Measurements from ENCODE around the gene RYR3.
"Not testable (repeated sequence)": the region's sequence is repeated elsewhere in the genome, so short reads cannot be mapped to it uniquely, and the experiment has no call there.

Gene RYR3

GRCh38 chr15:33586786-33587697, 276.3 kb downstream of the RYR3 start:
- no peak for DNase-seq (ENCODE audit: low spot score)

- DNase-seq (ENCODE audit: low spot score), result no peak
These were observed 277.0 kb downstream of the RYR3 start for GRCh38 chr15:33587773-33588172.

- DNase-seq (ENCODE audit: low spot score), result no peak
These were observed 282.1 kb downstream of the RYR3 start for GRCh38 chr15:33592864-33593263.

GRCh38 chr15:33598382-33598781, 287.6 kb downstream of the RYR3 start:
- not testable (repeated sequence) for DNase-seq (ENCODE audit: low spot score)

- no peak for DNase-seq (ENCODE audit: low spot score)
These were observed 289.4 kb downstream of the RYR3 start for GRCh38 chr15:33600212-33600611.

GRCh38 chr15:33601461-33601860, 290.7 kb downstream of the RYR3 start:
- DNase-seq (ENCODE audit: low spot score), result no peak

GRCh38 chr15:33608714-33609113, 297.9 kb downstream of the RYR3 start:
- no peak for DNase-seq (ENCODE audit: low spot score)

- DNase-seq (ENCODE audit: low spot score), result no peak
These were observed 302.0 kb downstream of the RYR3 start for GRCh38 chr15:33612721-33613304.

GRCh38 chr15:33616475-33616874, 305.7 kb downstream of the RYR3 start:
- no peak for DNase-seq (ENCODE audit: low spot score)

GRCh38 chr15:33618350-33618749, 307.6 kb downstream of the RYR3 start:
- no peak for DNase-seq (ENCODE audit: low spot score)

GRCh38 chr15:33621141-33621540, 310.4 kb downstream of the RYR3 start:
- no peak for DNase-seq (ENCODE audit: low spot score)

GRCh38 chr15:33623010-33623409, 312.2 kb downstream of the RYR3 start:
- DNase-seq (ENCODE audit: low spot score), result no peak

GRCh38 chr15:33624439-33624838, 313.7 kb downstream of the RYR3 start:
- DNase-seq (ENCODE audit: low spot score), result no peak

GRCh38 chr15:33629647-33630046, 318.9 kb downstream of the RYR3 start:
- DNase-seq (ENCODE audit: low spot score), result no peak

- no peak for DNase-seq (ENCODE audit: low spot score)
These were observed 325.5 kb downstream of the RYR3 start for GRCh38 chr15:33636234-33636633.

- DNase-seq (ENCODE audit: low spot score), result no peak
These were observed 326.2 kb downstream of the RYR3 start for GRCh38 chr15:33636958-33637357.

- DNase-seq (ENCODE audit: low spot score), result no peak
These were observed 327.7 kb downstream of the RYR3 start for GRCh38 chr15:33638453-33638852.

- no peak for DNase-seq (ENCODE audit: low spot score)
These were observed 328.3 kb downstream of the RYR3 start for GRCh38 chr15:33639051-33639450.

GRCh38 chr15:33639456-33639855, 328.7 kb downstream of the RYR3 start:
- DNase-seq (ENCODE audit: low spot score), result no peak

GRCh38 chr15:33639978-33640377, 329.2 kb downstream of the RYR3 start:
- no peak for DNase-seq (ENCODE audit: low spot score)

- no peak for DNase-seq (ENCODE audit: low spot score)
These were observed 330.3 kb downstream of the RYR3 start for GRCh38 chr15:33641069-33641468.

- DNase-seq (ENCODE audit: low spot score), result no peak
These were observed 333.5 kb downstream of the RYR3 start for GRCh38 chr15:33644304-33644703.

GRCh38 chr15:33646744-33647143, 336.0 kb downstream of the RYR3 start:
- DNase-seq (ENCODE audit: low spot score), result no peak
